AG09309 (cell line): Measurements from ENCODE around the gene C10orf90.

Experiments used
- DNase-seq: peaks from one replicate; pipeline ENCODE4 v3.0.0-alpha.2; 2010; ENCODE audit warnings: low read depth
- H3K4me3 ChIP-seq: 2 replicates; pipeline ENCODE4 v1.5.1; 2011; ENCODE audit warnings: mild to moderate bottlenecking, low read depth, low read length, moderate library complexity; ENCODE audit not compliant: control insufficient read depth
- TF ChIP-seq, protein P1 (sequence below): IDR thresholded peaks from 2 replicates; pipeline ENCODE4 v1.5.1; 2011; ENCODE audit warnings: mild to moderate bottlenecking, low read depth, low read length, inconsistent platforms; ENCODE audit not compliant: insufficient read depth, control insufficient read depth; ENCODE audit errors: missing control alignments

Gene C10orf90

DNA sequence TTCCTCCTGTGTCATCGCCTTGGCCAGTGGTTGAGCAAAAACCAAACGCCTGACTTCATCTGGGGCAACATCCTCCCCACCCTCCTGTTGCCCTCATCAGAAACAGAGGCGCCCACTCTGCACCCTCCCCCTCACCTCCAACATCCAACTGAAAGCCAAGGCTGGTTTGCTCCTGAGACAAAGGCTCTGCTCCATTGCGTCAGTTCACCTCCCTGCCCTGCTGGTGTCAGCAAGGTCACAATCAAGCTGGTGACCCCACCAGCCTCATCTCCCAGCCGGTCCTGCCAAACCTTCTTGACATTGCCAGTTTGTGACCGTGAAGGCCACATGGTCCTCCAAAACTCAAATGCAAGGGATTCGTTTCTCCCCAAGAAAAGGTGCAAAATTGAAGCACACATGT, 150.5 kb downstream of the C10orf90 start:
- TF ChIP-seq, protein P1, sequence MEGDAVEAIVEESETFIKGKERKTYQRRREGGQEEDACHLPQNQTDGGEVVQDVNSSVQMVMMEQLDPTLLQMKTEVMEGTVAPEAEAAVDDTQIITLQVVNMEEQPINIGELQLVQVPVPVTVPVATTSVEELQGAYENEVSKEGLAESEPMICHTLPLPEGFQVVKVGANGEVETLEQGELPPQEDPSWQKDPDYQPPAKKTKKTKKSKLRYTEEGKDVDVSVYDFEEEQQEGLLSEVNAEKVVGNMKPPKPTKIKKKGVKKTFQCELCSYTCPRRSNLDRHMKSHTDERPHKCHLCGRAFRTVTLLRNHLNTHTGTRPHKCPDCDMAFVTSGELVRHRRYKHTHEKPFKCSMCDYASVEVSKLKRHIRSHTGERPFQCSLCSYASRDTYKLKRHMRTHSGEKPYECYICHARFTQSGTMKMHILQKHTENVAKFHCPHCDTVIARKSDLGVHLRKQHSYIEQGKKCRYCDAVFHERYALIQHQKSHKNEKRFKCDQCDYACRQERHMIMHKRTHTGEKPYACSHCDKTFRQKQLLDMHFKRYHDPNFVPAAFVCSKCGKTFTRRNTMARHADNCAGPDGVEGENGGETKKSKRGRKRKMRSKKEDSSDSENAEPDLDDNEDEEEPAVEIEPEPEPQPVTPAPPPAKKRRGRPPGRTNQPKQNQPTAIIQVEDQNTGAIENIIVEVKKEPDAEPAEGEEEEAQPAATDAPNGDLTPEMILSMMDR: no peak

DNA sequence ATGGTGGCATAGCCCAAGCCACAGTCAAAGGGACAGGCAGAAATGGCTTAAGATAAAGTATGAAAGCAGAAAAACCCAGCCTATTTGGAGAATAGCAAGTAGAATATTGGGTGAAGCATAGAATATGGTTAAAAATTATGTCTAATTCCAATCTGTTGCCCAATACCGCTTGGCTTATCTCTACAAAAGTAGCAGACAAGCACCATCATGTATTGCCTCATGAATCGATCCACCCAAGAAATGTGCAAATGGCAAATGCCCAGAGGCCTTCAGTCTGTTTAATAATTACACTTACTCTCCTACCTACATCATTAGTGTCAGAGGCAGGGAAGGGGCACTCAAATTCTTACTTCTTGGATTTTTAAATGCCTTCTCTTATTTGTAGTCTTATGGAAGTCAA, 151.3 kb downstream of the C10orf90 start:
- DNase-seq: no peak
- TF ChIP-seq, protein P1: no peak
- no peak overlapping the region for H3K4me3 ChIP-seq

More for the DNA sequence above, 150.5 kb downstream of the C10orf90 start:
- DNase-seq: no peak
- H3K4me3 ChIP-seq: no peak overlapping the region

DNA sequence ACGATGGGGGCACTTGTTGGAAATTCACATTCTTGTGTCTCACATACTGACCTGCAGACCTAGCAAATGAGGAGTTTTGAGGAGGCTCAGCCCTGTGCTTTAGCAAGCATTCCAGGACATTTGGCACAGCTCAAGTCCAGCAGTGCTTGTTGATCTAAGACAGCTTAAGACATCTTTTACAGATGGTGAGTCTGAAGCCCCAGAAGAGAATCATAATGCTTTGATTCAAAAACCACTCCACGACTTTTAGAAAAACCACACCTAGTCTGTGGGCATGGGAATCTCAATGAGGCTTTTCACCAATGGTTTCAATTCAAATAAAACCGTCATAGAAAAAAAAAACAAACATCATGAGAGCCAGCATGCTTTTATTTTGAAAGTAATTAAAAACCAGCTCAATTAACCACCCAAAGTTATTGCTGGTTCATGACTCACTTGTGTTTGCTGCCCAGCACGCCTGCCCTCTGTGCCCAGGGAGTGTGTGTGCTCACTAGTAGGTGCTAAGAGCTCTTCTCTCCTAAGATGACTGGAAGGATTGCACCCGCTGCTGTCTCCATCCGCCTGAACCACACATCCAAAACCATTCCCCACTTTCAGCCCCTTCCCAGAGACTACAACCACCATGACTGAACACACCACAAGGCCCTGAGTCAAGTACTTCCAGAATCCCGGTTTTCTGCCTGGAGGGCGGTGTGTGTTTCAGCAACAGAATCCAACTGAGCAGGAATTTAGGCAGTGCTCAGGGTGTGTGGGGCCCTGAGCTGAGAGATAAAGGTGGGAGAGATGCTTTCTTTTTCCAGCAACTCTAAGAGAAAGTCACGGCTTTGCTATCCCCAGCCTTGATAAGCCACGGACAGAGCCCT, 152.0 kb downstream of the C10orf90 start:
- no peak overlapping the region for H3K4me3 ChIP-seq
- DNase-seq: no peak
- TF ChIP-seq, protein P1: no peak

DNA sequence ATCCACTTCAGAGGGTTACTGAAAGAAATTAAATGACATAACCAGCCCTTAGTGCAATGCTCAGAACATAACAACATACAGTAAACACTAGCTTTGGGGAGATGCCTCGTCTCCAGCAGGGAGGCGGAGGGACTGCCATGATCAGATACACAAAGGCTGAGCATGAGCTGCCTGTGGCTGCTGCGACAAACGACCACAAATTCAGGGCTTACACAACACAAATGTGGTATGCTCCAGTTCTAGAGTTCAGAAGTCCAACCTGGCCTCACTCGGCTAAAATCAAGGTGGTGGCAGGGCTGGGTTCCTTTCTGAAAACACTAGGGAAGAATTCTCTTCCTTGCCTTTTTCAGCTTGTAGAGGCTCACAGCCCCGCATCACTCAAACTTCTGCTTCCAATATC, 154.0 kb downstream of the C10orf90 start:
- TF ChIP-seq, protein P1: no peak
- DNase-seq: no peak
- no peak overlapping the region for H3K4me3 ChIP-seq

DNA sequence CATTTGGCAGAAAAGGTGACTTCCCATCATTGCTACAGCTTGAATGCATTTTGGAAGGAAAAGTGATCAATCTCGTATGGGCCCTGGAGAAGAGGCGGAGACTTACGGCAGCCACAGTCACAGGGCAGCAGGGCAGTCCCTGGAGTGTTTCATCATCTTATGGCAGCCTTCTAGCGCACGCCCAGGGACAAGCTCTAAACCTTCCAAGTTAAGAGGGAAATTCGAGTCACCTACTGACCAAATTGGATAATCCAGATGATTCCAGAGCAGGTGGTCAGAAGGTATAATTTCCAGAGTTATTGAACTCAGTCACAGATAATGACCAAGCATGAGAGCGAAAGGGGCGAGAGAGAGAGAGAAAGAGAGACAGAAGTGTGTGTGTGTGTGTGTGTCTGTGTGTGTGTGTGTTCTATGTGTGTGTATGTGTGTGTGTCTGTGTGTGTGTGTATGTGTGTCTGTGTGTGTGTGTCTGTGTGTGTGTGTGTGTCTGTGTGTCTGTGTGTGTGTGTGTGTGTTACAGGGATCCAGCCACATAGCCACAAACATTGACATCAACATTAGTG, 158.5 kb downstream of the C10orf90 start:
- DNase-seq: no peak
- no peak overlapping the region for H3K4me3 ChIP-seq
- TF ChIP-seq, protein P1: no peak

DNA sequence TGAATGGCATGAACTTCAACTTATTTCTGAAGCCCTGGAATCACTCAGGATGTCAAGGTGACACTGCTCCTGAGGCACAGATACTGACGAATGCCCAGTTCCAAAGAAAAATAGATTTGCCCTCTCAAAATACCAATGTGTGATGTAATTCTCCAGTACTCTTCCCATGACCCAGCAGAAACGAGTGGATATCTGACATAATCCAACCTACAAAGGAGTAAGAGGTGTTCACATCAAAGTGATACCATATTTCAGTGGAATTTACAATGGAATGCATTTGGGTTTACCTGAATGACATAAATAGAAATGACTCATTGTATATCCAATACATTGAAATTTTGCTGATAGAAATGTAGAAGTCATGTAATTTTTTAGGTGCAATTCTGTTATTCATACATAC, 161.3 kb downstream of the C10orf90 start:
- no peak for DNase-seq
- TF ChIP-seq, protein P1: no peak
- no peak overlapping the region for H3K4me3 ChIP-seq
